HEK293 (cell line): ENCODE data around the gene SWT1.

ENCODE experiments used
- CTCF ChIA-PET: fragments of 350-600 bp; formaldehyde crosslinking; extraction: SDS; loops from one replicate; lab custom pipeline; 2021; ENCODE audit warnings: antibody characterized with exemption; lab: Yijun Ruan, JAX
- POLR2A ChIA-PET: fragments of 300-600 bp; formaldehyde crosslinking; extraction: SDS; loops from one replicate; lab custom pipeline; 2020; ENCODE audit warnings: antibody characterized with exemption, inconsistent platforms; lab: Yijun Ruan, JAX
- H3K27ac ChIP-seq: fragments of 200-500 bp; sonication (Bioruptor generic); 2 replicates; pipeline ENCODE4 v1.5.1; 2014; ENCODE audit warnings: low read depth, low read length, control low read depth, inconsistent platforms; ENCODE audit errors: extremely low read depth
- H3K36me3 ChIP-seq, 2 experiments: fragments of 200-500 bp in 1 of 2; sonication (Bioruptor generic) in 1 of 2; 1 replicate in 1 of 2; 2 replicates in 1 of 2; pipeline ENCODE4 v1.5.1; 2014 to 2017; ENCODE audit warnings: inconsistent platforms in 2 of 2, low read length in 2 of 2; ENCODE audit not compliant: control insufficient read depth in 2 of 2, insufficient read depth in 1 of 2
- H3K4me1 ChIP-seq: fragments of 200-500 bp; sonication (Bioruptor generic); 2 replicates; pipeline ENCODE4 v1.5.1; 2014; ENCODE audit warnings: mild to moderate bottlenecking, low read length, inconsistent platforms; ENCODE audit not compliant: control insufficient read depth, insufficient read depth
- H3K4me3 ChIP-seq: 2 replicates; pipeline ENCODE4 v1.5.1; 2011; ENCODE audit warnings: low read depth, mild to moderate bottlenecking, control low read depth, low read length, moderate library complexity
- H3K9me3 ChIP-seq: fragments of 200-500 bp; sonication (Bioruptor generic); 2 replicates; pipeline ENCODE4 v1.5.1; 2014; ENCODE audit warnings: low read depth, low read length, inconsistent platforms; ENCODE audit not compliant: control insufficient read depth, insufficient read depth
- FEZF1 ChIP-seq: fragments of 450-650 bp; formaldehyde crosslinking; IDR thresholded peaks from 2 replicates; pipeline ENCODE4 v1.5.1; 2016; ENCODE audit warnings: missing biosample characterization, missing genetic modification characterization
- IKZF3 ChIP-seq: fragments of 450-650 bp; IDR thresholded peaks from 2 replicates; pipeline ENCODE4 v1.5.0; 2018; ENCODE audit warnings: missing biosample characterization, mild to moderate bottlenecking, missing genetic modification characterization, moderate library complexity
- KLF10 ChIP-seq: fragments of 450-650 bp; IDR thresholded peaks from 2 replicates; pipeline ENCODE4 v1.5.1; 2018; ENCODE audit warnings: missing biosample characterization, mild to moderate bottlenecking, missing genetic modification characterization
- MZF1 ChIP-seq: fragments of 450-650 bp; formaldehyde crosslinking; IDR thresholded peaks from 2 replicates; pipeline ENCODE4 v1.5.1; 2017; ENCODE audit warnings: missing biosample characterization, missing genetic modification characterization, borderline replicate concordance
- YY1 ChIP-seq: fragments of 450-650 bp; formaldehyde crosslinking; IDR thresholded peaks from 2 replicates; pipeline ENCODE4 v1.5.1; 2018; ENCODE audit warnings: missing biosample characterization, missing genetic modification characterization
- ZNF404 ChIP-seq: fragments of 450-650 bp; formaldehyde crosslinking; IDR thresholded peaks from 2 replicates; pipeline ENCODE4 v1.5.1; 2017; ENCODE audit warnings: missing biosample characterization, missing genetic modification characterization
- ZNF600 ChIP-seq: fragments of 450-650 bp; formaldehyde crosslinking; IDR thresholded peaks from 2 replicates; pipeline ENCODE4 v1.5.1; 2016; ENCODE audit warnings: missing biosample characterization, missing genetic modification characterization
- ZNF76 ChIP-seq: fragments of 450-650 bp; formaldehyde crosslinking; IDR thresholded peaks from 2 replicates; pipeline ENCODE4; 2016; ENCODE audit warnings: low read depth, missing biosample characterization, missing genetic modification characterization, borderline replicate concordance
- ZSCAN30 ChIP-seq: fragments of 450-650 bp; IDR thresholded peaks from 2 replicates; pipeline ENCODE4 v1.5.1; 2018; ENCODE audit warnings: missing biosample characterization, mild to moderate bottlenecking, missing genetic modification characterization, moderate library complexity
- TF ChIP-seq, protein P1 (sequence below): fragments of 450-650 bp; IDR thresholded peaks from 2 replicates; pipeline ENCODE4 v1.5.1; 2018; ENCODE audit warnings: missing biosample characterization, mild to moderate bottlenecking, missing genetic modification characterization
- TF ChIP-seq, protein P2 (sequence below): fragments of 450-650 bp; formaldehyde crosslinking; IDR thresholded peaks from 2 replicates; pipeline ENCODE4 v1.5.1; 2016; ENCODE audit warnings: missing biosample characterization, missing genetic modification characterization
- TF ChIP-seq, protein P3 (sequence below): fragments of 450-650 bp; formaldehyde crosslinking; IDR thresholded peaks from 2 replicates; pipeline ENCODE4 v1.5.1; 2017; ENCODE audit warnings: missing biosample characterization, missing genetic modification characterization
- TF ChIP-seq, protein P4 (sequence below): sonication (generic); formaldehyde crosslinking; IDR thresholded peaks from 2 replicates; pipeline ENCODE4 v1.8.1; 2022; ENCODE audit warnings: mild to moderate bottlenecking, moderate library complexity, missing genetic modification reagents
- TF ChIP-seq, protein P5 (sequence below): fragments of 450-650 bp; formaldehyde crosslinking; IDR thresholded peaks from 2 replicates; pipeline ENCODE4 v1.5.1; 2016; ENCODE audit warnings: missing biosample characterization, missing genetic modification characterization
- TF ChIP-seq, protein P6 (sequence below): fragments of 450-650 bp; formaldehyde crosslinking; IDR thresholded peaks from 2 replicates; pipeline ENCODE4 v1.5.1; 2016; ENCODE audit warnings: missing biosample characterization, missing genetic modification characterization
- TF ChIP-seq, protein P7 (sequence below): fragments of 450-650 bp; formaldehyde crosslinking; IDR thresholded peaks from 2 replicates; pipeline ENCODE4 v1.5.1; 2017; ENCODE audit warnings: missing biosample characterization, missing genetic modification characterization

The SWT1 gene

DNA sequence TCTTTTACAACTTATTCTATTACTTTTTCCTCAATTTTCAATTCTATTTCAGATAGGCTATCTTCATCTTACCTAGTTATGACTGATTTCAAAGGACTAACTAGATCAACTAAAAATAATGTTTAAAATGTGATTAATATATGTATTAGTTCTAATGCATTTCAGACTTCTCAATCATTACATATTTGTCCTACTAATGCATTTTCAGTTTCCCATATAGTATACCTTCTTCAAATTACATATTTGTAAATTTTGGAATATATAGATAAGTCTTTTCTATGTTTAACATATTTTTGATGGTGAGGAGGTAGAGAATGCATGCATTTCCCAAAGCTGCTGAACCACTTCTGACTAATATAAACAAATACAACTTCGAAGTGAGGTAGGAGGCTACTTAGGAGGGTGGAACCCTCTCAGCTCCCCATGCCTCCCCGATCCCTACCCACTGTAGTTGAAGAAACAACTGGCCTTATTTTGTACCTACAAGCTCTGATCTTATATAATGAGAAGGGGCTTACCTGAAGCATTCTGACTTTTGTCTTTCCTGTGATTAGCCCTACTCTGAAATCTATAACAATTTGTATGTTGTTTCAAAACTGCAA lies 2.0 kb upstream of the SWT1 start:
- H3K36me3 ChIP-seq: peaks cover 0 to 16% of the 10 kb centered on the region in 2 experiments; a peak in 1 of 3 replicates
- ChIA-PET CTCF (interaction anchor here (1.3 kb wide), 1 partner anchor 15 kb away, joined by 5 read pairs; no protein-coding TSS in a partner anchor), POLR2A (interaction anchor here (0.5 kb wide), 1 partner anchor 110 kb away, joined by 3 read pairs; the partner anchor contains the start of gene RNF2)
- peak overlapping the region; percentile 14 for H3K4me3 ChIP-seq
- no peak overlapping the region for H3K27ac ChIP-seq
- H3K9me3 ChIP-seq: no peaks in the 10 kb centered on the region
- no peaks in the 10 kb centered on the region for H3K4me1 ChIP-seq
- TF ChIP-seq, protein P1, sequence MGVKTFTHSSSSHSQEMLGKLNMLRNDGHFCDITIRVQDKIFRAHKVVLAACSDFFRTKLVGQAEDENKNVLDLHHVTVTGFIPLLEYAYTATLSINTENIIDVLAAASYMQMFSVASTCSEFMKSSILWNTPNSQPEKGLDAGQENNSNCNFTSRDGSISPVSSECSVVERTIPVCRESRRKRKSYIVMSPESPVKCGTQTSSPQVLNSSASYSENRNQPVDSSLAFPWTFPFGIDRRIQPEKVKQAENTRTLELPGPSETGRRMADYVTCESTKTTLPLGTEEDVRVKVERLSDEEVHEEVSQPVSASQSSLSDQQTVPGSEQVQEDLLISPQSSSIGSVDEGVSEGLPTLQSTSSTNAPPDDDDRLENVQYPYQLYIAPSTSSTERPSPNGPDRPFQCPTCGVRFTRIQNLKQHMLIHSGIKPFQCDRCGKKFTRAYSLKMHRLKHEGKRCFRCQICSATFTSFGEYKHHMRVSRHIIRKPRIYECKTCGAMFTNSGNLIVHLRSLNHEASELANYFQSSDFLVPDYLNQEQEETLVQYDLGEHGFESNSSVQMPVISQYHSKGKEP (tag by site-specific recombination): peak; percentile 15; the same call in 1 of the 2 replicates
- TF ChIP-seq MZF1: peak; percentile 75; the same call in 1 of the 2 replicates
- TF ChIP-seq, protein P2, sequence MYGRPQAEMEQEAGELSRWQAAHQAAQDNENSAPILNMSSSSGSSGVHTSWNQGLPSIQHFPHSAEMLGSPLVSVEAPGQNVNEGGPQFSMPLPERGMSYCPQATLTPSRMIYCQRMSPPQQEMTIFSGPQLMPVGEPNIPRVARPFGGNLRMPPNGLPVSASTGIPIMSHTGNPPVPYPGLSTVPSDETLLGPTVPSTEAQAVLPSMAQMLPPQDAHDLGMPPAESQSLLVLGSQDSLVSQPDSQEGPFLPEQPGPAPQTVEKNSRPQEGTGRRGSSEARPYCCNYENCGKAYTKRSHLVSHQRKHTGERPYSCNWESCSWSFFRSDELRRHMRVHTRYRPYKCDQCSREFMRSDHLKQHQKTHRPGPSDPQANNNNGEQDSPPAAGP (tag by site-specific recombination): no peak
- TF ChIP-seq ZNF404: no peak

DNA sequence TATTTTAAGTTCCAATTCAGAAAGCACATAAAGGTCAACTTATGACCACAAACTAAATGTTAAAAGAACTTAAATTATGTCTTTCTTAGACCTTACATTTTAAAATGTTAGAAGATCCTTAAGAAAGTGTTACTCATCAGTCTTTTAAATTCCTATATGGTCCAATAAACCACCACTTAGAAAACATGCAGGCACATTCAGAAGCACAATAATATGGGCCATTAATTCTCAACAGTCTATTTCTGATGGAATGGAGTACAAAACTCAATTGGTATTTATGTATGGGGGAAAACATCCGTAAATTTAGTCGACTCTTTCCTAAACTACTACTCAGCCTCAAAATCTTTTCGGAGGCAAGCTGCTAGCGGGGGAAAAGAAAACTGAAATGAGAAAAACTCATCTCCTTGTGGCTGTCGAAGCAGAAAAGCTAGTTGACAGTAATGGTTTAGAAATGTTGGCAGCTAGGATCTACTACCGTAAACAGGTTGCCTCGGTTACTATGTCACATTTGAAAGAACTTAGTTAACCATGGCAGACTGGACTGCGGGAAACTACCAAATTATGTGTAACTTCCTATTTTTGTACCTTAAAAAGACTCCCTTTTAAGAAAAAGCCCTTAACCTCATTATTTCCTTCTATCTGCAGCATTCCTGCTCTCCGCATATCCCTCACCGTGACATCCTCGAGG lies 1.2 kb upstream of the SWT1 start:
- Histone ChIP-seq H3K4me3 (peak overlapping the region; percentile 67), H3K4me1 (no peaks in the 10 kb centered on the region), H3K36me3 (peaks cover 0 to 9% of the 10 kb centered on the region in 2 experiments; a peak in 1 of 3 replicates), H3K27ac (peak overlapping the region; percentile 48; the same call in 1 of the 2 replicates), H3K9me3 (no peaks in the 10 kb centered on the region)
- CTCF ChIA-PET: interaction anchor here (0.9 to 1.3 kb wide), 2 partner anchors 12 to 14 kb away, joined by 3 to 5 read pairs; no protein-coding TSS in a partner anchor
- TF ChIP-seq, protein P3, sequence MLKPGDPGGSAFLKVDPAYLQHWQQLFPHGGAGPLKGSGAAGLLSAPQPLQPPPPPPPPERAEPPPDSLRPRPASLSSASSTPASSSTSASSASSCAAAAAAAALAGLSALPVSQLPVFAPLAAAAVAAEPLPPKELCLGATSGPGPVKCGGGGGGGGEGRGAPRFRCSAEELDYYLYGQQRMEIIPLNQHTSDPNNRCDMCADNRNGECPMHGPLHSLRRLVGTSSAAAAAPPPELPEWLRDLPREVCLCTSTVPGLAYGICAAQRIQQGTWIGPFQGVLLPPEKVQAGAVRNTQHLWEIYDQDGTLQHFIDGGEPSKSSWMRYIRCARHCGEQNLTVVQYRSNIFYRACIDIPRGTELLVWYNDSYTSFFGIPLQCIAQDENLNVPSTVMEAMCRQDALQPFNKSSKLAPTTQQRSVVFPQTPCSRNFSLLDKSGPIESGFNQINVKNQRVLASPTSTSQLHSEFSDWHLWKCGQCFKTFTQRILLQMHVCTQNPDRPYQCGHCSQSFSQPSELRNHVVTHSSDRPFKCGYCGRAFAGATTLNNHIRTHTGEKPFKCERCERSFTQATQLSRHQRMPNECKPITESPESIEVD (tag by site-specific recombination): peak; percentile 56; the same call in 1 of the 2 replicates
- TF ChIP-seq, protein P4, sequence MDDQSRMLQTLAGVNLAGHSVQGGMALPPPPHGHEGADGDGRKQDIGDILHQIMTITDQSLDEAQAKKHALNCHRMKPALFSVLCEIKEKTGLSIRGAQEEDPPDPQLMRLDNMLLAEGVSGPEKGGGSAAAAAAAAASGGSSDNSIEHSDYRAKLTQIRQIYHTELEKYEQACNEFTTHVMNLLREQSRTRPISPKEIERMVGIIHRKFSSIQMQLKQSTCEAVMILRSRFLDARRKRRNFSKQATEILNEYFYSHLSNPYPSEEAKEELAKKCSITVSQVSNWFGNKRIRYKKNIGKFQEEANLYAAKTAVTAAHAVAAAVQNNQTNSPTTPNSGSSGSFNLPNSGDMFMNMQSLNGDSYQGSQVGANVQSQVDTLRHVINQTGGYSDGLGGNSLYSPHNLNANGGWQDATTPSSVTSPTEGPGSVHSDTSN (CRISPR knock-in tag): no peak
- POLR2A ChIA-PET: interaction anchor here (0.5 to 1.4 kb wide), 3 partner anchors 17 to 181 kb away, joined by 3 read pairs; partner anchors contain the start of genes NIBAN1 and RNF2

DNA sequence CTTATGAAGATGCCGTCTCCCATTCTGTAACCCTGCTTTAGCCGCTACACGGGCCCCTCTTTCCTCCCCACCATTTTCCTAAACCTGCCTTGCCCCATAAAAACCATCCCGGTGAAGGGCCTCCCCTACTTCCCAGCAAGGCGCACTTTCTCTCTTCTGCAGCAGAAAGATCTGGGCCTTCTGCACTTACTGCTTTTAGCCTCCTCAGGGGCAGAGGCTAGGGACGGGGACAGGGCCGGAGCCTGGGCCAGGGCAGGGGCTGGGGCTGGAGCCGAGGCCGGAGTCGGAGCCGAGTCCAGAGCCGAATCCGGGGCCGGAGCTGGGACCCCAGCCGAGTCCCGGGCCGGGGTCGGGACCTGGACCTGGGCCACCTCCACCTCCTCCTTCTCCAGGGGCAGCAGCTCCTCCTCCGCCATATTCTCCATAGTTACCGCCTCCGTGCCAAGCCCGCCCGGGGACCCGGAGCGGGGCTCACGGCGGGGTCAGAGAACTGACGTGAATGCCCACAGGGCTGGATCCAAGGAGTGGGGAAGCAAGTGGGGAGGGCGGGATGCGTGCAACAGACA lies 596 bp upstream of the SWT1 start:
- Histone ChIP-seq H3K4me3 (peak overlapping the region; percentile 67), H3K36me3 (peaks cover 0 to 5% of the 10 kb centered on the region in 2 experiments; a peak in 1 of 3 replicates), H3K9me3 (no peaks in the 10 kb centered on the region), H3K27ac (peak overlapping the region; percentile 48), H3K4me1 (no peaks in the 10 kb centered on the region)
- POLR2A ChIA-PET: interaction anchor here (1.1 to 1.6 kb wide), 3 partner anchors 110 to 182 kb away, joined by 3 to 8 read pairs (median 3); partner anchors contain the start of genes NIBAN1 and RNF2
- CTCF ChIA-PET: interaction anchor here (0.9 to 6.2 kb wide), 3 partner anchors 11 to 14 kb away, joined by 3 to 64 read pairs (median 5); no protein-coding TSS in a partner anchor
- TF ChIP-seq FEZF1 (tag by site-specific recombination) (no peak), IKZF3 (tag by site-specific recombination) (0 out of 2 replicates have a peak, but pooled peaks have one; percentile 49), ZNF600 (peak; percentile 77), ZNF76 (tag by site-specific recombination) (no peak), KLF10 (tag by site-specific recombination) (no peak), YY1 (tag by site-specific recombination) (peak; percentile 75), ZSCAN30 (tag by site-specific recombination) (peak; percentile 40; the same call in 1 of the 2 replicates)
- TF ChIP-seq, protein P5, sequence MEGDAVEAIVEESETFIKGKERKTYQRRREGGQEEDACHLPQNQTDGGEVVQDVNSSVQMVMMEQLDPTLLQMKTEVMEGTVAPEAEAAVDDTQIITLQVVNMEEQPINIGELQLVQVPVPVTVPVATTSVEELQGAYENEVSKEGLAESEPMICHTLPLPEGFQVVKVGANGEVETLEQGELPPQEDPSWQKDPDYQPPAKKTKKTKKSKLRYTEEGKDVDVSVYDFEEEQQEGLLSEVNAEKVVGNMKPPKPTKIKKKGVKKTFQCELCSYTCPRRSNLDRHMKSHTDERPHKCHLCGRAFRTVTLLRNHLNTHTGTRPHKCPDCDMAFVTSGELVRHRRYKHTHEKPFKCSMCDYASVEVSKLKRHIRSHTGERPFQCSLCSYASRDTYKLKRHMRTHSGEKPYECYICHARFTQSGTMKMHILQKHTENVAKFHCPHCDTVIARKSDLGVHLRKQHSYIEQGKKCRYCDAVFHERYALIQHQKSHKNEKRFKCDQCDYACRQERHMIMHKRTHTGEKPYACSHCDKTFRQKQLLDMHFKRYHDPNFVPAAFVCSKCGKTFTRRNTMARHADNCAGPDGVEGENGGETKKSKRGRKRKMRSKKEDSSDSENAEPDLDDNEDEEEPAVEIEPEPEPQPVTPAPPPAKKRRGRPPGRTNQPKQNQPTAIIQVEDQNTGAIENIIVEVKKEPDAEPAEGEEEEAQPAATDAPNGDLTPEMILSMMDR: 0 out of 2 replicates have a peak, but pooled peaks have one; percentile 13
- TF ChIP-seq, protein P6, sequence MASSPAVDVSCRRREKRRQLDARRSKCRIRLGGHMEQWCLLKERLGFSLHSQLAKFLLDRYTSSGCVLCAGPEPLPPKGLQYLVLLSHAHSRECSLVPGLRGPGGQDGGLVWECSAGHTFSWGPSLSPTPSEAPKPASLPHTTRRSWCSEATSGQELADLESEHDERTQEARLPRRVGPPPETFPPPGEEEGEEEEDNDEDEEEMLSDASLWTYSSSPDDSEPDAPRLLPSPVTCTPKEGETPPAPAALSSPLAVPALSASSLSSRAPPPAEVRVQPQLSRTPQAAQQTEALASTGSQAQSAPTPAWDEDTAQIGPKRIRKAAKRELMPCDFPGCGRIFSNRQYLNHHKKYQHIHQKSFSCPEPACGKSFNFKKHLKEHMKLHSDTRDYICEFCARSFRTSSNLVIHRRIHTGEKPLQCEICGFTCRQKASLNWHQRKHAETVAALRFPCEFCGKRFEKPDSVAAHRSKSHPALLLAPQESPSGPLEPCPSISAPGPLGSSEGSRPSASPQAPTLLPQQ (tag by site-specific recombination): peak; percentile 36; the same call in 1 of the 2 replicates
- TF ChIP-seq, protein P7, sequence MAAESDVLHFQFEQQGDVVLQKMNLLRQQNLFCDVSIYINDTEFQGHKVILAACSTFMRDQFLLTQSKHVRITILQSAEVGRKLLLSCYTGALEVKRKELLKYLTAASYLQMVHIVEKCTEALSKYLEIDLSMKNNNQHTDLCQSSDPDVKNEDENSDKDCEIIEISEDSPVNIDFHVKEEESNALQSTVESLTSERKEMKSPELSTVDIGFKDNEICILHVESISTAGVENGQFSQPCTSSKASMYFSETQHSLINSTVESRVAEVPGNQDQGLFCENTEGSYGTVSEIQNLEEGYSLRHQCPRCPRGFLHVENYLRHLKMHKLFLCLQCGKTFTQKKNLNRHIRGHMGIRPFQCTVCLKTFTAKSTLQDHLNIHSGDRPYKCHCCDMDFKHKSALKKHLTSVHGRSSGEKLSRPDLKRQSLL: peak; percentile 62; the same call in 1 of the 2 replicates
